GM18868 (cell line): Measurements from ENCODE around the gene GLB1L3.
"Not testable (repeated sequence)": the region's sequence is repeated elsewhere in the genome, so short reads cannot be mapped to it uniquely, and the experiment has no call there.

Source experiments
- ATAC-seq: cut with Tn5 transposase; IDR thresholded peaks from one replicate; pipeline ENCODE4 v1.9.1; 2021; ENCODE audit warnings: mild to moderate bottlenecking, moderate library complexity; ENCODE audit not compliant: unreplicated experiment

The GLB1L3 gene

DNA sequence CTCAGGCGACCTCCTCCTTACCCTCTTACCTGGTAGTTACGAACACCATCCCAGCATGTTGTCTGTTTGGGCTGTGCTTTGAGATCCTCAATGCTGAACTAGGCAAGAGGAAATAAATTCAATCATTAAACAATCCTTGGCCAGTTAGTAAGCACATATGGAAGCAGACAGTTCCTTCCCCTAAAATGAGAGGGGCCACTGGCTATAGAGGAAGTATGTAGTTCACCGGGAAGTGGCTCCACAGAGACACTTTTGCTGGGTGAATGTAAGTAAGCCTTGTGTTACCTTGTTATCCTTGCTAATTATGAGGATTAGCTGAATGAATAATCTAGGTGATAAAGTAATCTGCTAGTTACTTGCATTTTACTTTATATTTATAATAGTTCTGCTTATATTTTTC is 25.9 kb upstream of the GLB1L3 start:
- ATAC-seq: no peak

DNA sequence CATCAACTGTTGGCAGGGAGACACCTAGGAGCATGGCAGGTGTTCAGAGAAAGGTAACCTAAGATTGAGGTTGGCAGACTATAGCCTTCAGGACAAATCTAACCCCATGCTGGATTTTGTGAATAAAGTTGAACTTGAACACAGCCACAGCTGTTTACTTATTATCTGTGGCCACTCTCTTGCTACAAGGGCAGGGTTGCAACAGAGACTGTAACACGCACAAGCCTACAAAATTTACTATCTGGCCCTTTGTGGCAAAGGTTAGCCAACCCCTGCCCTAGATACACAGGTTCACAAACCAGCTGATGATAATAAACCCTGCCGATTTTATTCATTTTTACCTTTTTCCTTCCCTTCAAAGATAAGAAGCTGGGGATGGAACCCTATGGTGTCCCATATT is 25.5 kb upstream of the GLB1L3 start:
- no peak for ATAC-seq

DNA sequence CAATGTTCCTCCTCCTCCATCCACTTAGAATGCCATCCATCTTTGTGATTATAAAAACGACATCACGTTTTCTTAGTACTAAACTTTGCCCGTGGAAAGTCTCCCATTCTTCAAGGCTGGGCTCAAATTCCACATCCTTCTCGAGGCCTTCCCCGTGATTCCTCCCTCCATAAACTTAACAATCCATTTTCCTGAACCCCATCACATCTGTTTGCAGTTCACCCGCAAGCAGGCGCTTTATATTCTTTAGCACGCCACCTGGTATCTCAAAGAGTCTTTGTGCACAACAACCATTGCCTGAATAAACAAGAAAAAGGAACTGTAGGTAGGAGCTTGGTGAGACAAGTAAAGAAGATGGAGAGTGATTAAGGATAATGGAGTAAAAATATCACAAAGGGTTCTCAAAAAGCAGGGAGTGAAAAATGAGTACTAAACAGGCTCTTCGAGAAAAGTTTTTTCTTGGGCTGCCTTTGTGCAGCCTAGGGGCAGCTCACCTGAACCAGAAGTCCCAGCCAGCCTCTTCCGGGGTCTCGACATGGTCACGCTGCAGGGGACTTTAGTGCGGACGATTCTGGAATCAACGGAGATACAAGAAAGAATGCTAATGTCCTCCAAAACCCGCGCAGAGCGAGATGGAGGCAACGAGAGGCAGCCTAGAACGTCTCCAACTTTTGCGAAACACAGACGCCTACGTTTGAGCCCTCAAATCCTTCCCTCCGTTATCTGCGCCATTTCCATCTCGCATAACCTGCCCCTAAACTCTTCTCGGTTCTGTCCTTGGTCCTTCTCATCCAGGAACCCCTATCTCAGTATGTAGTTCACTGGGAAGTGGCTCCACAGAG is 23.6 kb upstream of the GLB1L3 start:
- peak; percentile 28 for ATAC-seq

DNA sequence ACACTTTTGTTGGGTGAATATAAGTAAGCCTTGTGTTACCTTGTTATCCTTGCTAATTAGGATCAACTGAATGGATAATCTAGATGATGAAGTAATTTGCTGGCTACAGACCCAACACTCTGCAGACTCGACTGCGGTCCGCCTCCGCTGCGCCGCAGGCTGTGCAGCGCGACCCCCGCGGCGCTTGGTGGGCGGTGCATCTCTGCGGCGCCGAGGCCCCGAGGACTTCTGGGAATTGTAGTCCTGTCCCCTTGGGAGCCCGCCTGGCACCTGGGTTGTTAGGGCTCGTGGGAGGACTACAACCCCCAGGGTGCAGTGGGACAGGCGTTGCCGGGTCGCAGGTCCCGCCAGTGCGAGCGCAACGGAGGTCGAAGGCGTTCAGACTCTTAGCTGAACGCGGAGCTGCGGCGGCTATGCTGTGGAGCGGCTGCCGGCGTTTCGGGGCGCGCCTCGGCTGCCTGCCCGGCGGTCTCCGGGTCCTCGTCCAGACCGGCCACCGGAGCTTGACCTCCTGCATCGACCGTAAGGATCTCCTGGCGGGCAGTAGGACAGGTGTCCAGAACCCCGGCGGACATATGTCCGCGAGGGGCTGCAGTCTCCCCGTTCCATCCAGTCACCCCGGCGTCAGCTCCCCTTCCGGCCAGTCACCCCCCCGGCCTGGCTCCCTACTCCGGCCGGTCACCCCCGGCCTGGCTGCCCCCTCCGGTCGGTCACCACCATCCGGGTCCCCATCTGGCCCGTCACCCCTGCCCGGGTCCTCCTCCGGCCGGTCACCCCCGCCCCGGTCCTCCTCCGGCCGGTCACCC is 22.8 kb upstream of the GLB1L3 start, which contains the start of the genes ACAD8 and THYN1:
Gene ACAD8, plus strand, starts transcription at position 381 of the 806 bp plus-strand sequence. Its CDS starts 33 bp downstream, at position 414.
Gene THYN1, minus strand, starts transcription at position 165 of the 806 bp plus-strand sequence. CDS start 470 bp downstream, outside the sequence.
- ATAC-seq: peak; percentile 99

DNA sequence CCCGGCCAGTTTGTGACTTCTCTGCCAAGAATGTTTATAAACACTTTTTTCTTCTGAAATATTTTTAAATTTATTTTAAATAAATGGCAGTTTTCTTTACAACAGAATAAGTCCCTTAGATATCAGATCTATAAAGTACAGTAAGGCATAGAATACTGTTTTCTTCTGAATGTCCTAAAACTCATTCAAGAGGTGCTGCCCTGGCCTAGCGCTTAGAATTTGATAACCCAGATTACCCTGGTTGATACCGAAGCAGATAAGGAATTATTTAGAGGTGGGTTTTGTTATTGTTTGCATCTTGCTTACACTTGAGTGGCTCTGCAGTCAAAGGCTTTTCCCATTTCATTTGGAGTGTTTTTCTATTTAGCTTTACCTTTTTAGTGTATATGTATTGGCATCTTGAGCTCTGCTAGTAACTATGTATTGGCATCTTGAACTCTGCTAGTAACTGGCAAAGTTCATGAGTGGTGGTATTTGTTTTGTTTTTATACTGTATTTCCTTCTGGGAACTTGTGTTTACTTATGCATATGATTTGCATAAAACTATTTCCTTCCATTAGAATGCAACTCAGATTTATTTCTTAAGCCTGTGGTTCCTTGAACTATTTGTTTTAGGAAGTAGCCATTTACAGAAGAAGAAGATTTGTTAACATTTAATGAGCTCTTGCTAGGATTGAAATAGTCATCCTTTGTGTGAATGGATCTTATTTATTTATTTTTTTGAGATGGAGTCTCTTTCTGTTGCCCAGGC is 21.6 kb upstream of the GLB1L3 start:
- ATAC-seq: no peak

DNA sequence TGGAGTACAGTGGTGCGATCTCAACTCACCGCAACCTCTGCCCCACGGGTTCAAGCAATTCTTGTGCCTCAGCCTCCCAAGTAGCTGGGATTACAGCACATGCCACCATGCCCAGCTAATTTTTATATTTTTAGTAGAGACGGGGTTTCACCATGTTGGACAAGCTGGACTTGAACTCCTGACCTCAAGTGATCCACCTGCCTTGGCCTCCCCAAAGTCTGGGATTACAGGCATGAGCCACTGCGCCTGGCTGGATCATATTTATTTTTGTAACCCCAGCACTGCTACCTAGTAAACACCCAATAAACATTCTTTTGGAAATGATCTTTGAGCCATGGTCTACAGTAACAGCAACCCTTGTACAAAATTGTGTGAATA is 21.0 kb upstream of the GLB1L3 start:
- not testable (repeated sequence) for ATAC-seq

DNA sequence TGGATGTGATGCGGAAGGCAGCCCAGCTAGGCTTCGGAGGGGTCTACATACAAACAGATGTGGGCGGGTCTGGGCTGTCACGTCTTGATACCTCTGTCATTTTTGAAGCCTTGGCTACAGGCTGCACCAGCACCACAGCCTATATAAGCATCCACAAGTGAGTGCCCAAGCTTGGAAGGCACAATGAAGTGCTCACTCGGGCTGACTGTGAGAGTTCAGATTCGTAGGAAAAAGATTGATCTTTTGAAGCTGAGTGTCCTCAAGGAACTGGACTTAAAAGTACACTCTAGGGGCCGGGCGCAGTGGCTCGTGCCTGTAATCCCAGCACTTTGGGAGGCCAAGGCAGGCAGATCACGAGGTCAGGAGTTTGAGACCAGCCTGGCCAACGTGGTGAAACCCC is 19.1 kb upstream of the GLB1L3 start:
- no peak for ATAC-seq

DNA sequence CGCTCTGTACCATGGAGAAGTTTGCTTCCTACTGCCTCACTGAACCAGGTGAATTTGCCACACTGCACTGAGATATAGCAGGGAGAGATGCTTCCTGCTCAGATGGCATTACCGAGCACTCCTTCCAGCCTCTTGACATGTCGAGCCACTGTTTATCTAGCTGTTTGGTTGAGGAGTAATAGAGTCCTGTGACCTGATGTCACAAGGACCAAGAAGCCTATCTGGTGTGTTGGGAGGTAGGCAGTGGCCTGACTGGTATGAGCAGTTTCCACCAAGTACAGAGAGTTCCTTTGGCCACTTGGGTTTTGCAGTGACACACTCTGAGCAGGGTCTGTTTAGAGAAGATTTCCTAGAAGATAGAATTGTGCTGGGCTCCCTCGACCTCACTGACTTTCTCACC is 17.6 kb upstream of the GLB1L3 start:
- no peak for ATAC-seq

DNA sequence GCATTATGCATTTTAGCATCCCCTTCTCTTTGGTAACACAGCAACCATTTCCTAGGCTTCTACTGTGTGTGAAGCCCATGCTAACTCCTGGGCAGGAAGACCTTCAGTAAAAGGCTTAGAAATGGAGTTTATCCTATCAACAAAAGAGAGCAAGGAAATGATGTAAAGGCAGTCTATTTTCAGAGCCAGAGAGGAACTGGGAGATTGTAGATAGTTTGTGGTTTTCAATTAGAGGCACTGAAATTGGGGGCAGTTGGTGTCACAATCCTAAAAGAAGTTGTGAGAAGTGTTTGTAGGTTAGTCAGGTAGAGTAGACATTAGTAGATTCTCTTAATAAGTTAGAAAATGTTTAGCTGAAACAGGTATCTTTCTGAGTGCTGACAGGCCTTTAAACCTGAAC is 15.7 kb upstream of the GLB1L3 start:
- no peak for ATAC-seq

DNA sequence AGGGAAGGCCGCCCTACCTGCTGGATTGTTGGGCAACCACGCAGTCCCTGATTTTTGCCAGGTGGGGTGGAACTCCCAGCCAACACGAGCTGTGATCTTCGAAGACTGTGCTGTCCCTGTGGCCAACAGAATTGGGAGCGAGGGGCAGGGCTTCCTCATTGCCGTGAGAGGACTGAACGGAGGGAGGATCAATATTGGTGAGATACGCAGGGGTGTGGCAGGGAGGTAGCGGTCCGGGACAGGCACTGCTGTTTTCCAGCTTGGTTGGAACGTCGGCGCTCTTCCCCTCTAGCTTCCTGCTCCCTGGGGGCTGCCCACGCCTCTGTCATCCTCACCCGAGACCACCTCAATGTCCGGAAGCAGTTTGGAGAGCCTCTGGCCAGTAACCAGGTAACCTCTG is 15.2 kb upstream of the GLB1L3 start:
- no peak for ATAC-seq

DNA sequence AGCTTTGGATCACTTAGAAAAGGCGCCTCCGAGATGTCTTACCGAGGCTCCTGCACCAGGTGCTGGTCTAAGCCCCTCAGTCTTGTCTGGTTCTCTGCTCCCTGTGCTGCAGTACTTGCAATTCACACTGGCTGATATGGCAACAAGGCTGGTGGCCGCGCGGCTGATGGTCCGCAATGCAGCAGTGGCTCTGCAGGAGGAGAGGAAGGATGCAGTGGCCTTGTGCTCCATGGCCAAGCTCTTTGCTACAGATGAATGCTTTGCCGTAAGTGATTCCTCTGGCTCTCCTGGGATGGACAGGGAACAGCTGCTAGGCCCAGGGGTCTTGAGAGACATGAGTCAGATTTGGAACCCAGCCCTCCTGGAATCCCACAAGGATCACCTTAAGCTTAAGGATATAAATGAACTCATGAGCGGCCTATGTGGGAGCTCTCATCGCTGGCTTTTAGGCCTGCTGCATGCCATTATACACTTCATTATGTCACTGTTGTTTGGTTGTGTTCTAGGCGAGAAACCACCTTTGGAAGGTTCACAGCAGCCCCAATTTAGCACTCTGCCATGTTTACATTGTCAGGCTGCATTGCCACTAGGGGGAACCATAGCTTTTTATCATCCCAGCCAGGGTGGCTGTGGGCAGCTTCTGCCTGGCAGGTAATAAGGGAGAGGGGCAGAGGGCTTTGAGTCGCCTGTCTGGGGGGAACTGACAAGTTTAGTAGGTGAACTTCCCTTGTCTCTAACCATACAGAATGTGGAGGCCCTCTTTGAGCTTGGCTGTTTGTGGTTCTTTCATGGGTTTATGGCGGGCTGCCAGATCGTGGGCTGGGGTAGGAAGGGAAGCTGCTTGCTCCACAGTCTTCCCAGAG is 14.3 kb upstream of the GLB1L3 start:
- ATAC-seq: peak; percentile 63

DNA sequence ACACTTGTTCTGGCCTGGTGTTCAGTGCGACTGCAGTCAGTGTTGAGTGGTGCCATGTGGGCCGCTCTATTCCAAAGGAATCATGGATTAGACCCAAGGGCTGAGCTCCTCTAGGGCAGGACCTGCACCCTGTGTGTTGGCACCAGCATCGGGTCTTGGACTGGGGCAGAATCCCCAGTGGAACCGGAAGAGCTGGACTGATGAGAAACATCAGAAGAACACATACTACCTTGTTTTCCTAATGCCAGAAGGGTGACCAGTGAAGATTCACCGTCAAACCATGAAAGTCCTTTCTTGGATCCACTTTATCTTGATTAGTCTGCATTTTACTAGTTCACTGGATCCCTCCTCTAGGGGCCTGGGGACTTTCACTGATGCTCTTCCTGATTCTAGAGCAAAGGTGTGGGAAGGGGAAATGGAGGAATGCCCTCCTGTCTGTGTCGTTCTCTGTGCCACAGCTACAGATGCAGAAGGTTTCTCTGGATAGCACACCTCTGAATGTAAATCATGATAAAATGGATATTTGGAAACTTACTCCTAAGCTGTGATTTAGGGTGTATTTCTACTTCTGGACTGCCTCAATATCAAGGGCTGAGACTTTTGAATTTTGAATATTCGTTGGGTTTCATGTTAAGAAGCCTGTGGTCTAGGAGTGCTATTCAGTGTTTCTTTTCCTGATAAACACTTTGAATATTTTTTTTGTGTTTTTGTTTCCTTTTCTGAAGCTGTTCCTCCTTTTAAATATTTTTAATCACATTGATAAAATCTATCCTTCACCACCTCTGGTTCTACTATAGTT is 11.0 kb upstream of the GLB1L3 start:
- no peak for ATAC-seq

DNA sequence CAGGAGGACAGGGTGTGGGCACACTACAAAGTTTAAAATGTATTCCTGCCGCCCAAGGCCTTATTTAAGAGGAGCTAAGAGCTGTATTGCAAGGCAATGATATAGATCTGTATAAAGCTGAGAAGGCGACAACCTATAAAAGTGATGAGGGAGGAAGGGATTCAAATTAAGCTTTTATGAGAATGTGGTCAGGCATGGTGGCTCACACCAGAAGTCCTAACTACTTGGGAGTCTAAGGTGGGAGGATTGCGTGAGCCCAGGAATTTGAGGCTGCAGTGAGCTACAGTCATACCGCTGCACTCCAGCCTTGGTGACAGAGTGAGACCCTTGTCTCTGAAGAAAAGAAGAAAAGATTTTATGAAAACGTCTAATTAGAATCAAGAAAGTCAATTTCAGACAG is 9.7 kb upstream of the GLB1L3 start:
- ATAC-seq: no peak

DNA sequence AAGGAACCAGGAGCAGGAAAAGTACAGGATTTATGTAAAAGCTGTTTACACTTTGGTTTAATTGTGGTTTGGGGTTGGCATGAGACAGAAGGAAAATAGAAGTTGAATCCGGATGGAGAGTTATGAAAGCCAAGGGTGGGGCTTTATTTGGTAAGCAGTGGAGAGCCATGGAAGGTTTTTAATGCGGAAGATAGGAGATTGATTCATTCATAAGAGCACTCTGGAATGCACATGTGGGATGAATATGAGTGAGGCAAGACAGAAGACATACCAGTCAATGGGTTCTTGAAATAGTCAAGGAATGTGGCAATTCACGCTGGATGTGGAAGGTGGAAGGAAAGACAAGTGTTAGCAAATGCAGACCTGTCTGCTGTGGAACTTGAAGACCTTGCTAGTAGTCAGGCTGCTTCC is 9.3 kb upstream of the GLB1L3 start:
- ATAC-seq: no peak

DNA sequence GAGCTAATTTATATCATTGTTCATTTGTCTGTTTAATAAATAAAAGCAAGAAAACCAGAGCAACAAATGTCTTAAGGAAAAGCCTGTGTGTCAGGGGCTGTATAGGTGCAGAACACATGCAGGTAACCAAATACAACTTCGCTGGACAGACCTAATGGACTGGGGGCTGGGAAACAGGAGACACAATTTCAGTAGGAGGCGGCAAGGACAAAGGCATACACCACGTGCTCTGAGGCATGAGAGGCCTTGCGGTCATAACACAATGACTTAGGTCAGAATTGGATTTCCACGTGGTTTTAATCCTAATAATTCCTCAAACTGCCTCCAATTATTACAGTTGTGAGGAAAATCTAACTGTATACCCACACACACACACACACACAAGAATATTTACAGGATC is 8.7 kb upstream of the GLB1L3 start:
- ATAC-seq: no peak

DNA sequence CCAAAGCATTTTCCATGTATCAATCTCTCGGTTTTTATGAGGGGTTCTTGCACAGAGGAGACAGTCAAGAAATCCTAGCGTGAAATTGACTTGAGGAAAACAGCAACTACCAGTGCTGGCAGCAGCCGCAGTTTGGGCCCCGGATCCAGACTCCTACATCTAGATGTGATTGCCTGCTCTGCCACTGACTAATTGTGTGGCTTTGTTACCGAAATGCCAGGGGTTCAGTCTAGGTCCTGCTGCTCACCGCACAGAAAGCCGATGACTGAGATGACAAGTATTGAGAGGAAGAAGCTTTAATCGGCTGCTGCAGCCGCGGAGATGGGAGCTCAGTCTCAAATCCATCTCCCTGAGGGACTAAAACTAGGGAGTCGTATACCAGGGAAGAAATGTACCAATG is 8.2 kb upstream of the GLB1L3 start:
- ATAC-seq: no peak

DNA sequence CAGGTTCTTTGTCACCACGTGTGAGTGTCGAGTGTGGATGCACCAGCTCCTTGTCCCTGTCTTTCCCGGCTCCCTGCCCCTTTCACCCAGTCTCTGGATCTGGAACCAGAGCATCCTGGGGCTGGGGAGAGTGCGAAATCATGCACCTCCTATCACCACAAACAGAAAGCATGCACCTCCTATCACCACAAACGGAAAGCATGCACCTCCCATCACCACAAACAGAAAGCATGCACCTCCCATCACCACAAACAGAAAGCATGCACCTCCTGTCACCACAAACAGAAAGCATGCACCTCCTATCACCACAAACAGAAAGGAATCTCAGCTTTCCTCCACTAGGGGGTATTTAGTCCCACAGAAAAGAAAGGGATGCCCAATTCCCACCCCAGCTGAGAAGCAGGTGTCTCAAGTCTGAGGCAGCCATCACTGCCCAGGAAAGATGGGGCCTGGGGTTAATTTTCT is 5.9 kb upstream of the GLB1L3 start:
- no peak for ATAC-seq

DNA sequence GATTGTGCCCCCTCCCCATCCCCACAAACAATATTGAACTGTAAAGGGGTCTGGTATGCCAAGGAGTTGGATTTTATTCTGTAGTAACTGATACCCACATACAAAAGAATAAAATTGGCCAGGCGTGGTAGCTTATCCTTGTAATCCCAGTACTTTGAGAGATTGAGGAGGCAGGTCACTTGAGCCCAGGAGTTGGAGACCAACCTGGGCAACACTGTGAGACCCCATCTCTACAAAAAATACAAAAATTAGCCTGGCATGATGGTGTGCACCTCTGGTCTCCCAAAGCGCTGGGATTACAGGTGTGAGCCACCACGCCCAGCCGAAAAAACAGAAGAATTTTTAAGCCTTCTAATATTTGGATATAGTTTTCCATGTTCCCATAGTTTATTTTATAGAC is 4.2 kb upstream of the GLB1L3 start:
- no peak for ATAC-seq
